ENCODE results near the gene BSND. TPM values are rescaled to one million over a fixed set of nuclear protein-coding genes. Genes with fewer than 3 reads are reported as not detected.

Gene BSND
- total RNA-seq, 1 donor from 2014 or later, result not detected

- no peaks in the 10 kb centered on the region for H3K36me3 ChIP-seq (ENCODE audit: control insufficient read depth, insufficient read depth, low read length)
- no peak for FAIRE-seq
- peak overlapping the region; percentile 45 for H3K4me3 ChIP-seq (ENCODE audit: low read depth, low read length)
- no peak for DNase-seq (ENCODE audit: low read depth)
- no peaks in the 10 kb centered on the region for H3K27me3 ChIP-seq (ENCODE audit: control insufficient read depth, insufficient read depth, low read length)
- no peak for TF ChIP-seq CTCF (IDR thresholded peaks at IDR 0.05; ENCODE audit: insufficient read depth, low read length, severe bottlenecking)
Observed at GRCh38 chr1:54980046-54980527, 18.6 kb upstream of the BSND start.

- no peak for TF ChIP-seq CTCF (IDR thresholded peaks at IDR 0.05; ENCODE audit: insufficient read depth, low read length, severe bottlenecking)
- DNase-seq (ENCODE audit: low read depth) (no peak), FAIRE-seq (no peak)
- H3K36me3 ChIP-seq (ENCODE audit: control insufficient read depth, insufficient read depth, low read length), result no peaks in the 10 kb centered on the region
- peak within 1 kb of the TSS; percentile 45 for H3K4me3 ChIP-seq (ENCODE audit: low read depth, low read length)
- H3K27me3 ChIP-seq (ENCODE audit: control insufficient read depth, insufficient read depth, low read length), result no peaks in the 10 kb centered on the region
Observed at GRCh38 chr1:54980528-54981241, 18.0 kb upstream of the BSND start, which contains the start of gene TMEM61. Gene TMEM61 (plus strand): TSS chr1:54980628. CDS start chr1:54981066, 438 bp downstream.

- H3K27me3 ChIP-seq (ENCODE audit: control insufficient read depth, insufficient read depth, low read length), result no peaks in the 10 kb centered on the region
- H3K4me3 ChIP-seq (ENCODE audit: low read depth, low read length), result no peak overlapping the region
- TF ChIP-seq CTCF (IDR thresholded peaks at IDR 0.05; ENCODE audit: insufficient read depth, low read length, severe bottlenecking), result no peak
- no peak for DNase-seq (ENCODE audit: low read depth)
- no peaks in the 10 kb centered on the region for H3K36me3 ChIP-seq (ENCODE audit: control insufficient read depth, insufficient read depth, low read length)
- no peak for FAIRE-seq
Observed at GRCh38 chr1:54981466-54981865, 17.3 kb upstream of the BSND start.

GRCh38 chr1:54982739-54983138, 16.0 kb upstream of the BSND start:
- TF ChIP-seq CTCF (IDR thresholded peaks at IDR 0.05; ENCODE audit: insufficient read depth, low read length, severe bottlenecking), result no peak
- no peaks in the 10 kb centered on the region for H3K36me3 ChIP-seq (ENCODE audit: control insufficient read depth, insufficient read depth, low read length)
- no peak for FAIRE-seq
- H3K4me3 ChIP-seq (ENCODE audit: low read depth, low read length), result no peak overlapping the region
- H3K27me3 ChIP-seq (ENCODE audit: control insufficient read depth, insufficient read depth, low read length), result no peaks in the 10 kb centered on the region
- no peak for DNase-seq (ENCODE audit: low read depth)

GRCh38 chr1:54984131-54984842, 14.4 kb upstream of the BSND start:
- FAIRE-seq (no peak), DNase-seq (ENCODE audit: low read depth) (no peak)
- TF ChIP-seq CTCF (IDR thresholded peaks at IDR 0.05; ENCODE audit: insufficient read depth, low read length, severe bottlenecking), result no peak
- no peak overlapping the region for H3K4me3 ChIP-seq (ENCODE audit: low read depth, low read length)
- H3K27me3 ChIP-seq (ENCODE audit: control insufficient read depth, insufficient read depth, low read length), result no peaks in the 10 kb centered on the region
- H3K36me3 ChIP-seq (ENCODE audit: control insufficient read depth, insufficient read depth, low read length), result no peaks in the 10 kb centered on the region

All from bronchial epithelial cell (primary cell).